ENCODE data around the gene VPS13D.

- no peak for TF ChIP-seq CTCF (IDR thresholded peaks at IDR 0.05)
- TF ChIP-seq POLR2A (IDR thresholded peaks at IDR 0.05): no peak
Observed at GRCh38 chr1:12451560-12451900, 221.7 kb downstream of the VPS13D start.

Measured in body of pancreas (tissue), 4 donors.